Inflammatory macrophage (primary cell): ENCODE data around the gene CKB.
A peak's percentile ranks its signal among the peaks of the same experiment; 100 is the strongest.

Experiments used
- DNase-seq, 2 donors: peaks; one replicate each; pipeline ENCODE4 v3.0.0-alpha.2; 2020 to 2022
- total RNA-seq, 18 experiments: gene quantifications; one replicate each; lab custom pipeline; 2026; ENCODE audit warnings: mixed read lengths in 6 of 18, inconsistent platforms in 2 of 18; lab: John Stamatoyannopoulos, UW

CKB gene
- total RNA-seq: 0.16 to 184 (median 2.1) reads per million in 18 experiments

- peak in 1 of 2 donors; percentile 42 for DNase-seq
Observed at GRCh38 chr14:103522649-103523574, at the start of gene CKB. CKB (minus strand) TSS chr14:103522830; CDS start chr14:103522493, 337 bp downstream.

GRCh38 chr14:103569408-103569807 is 46.8 kb upstream of the CKB start:
- no peak for DNase-seq

DNA sequence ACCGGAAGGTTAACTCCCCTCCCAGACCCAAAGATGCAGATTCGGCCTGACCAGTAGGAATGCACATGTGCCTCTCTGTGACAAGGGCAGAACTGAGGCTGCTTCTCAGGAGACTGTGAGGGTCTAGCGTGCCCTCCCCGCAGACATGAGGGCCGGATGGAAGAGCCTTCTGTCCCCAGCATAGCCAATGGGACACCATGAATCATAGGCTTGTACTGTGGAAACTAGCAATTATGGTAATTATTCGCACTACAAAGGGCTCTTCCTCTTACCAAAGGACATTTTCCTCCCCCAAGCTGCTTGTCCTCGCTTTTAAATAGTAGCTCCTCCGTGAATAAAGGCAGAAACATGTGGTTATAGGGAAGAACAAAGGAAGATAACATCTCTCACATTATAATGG is 46.3 kb upstream of the CKB start:
- no peak for DNase-seq

DNA sequence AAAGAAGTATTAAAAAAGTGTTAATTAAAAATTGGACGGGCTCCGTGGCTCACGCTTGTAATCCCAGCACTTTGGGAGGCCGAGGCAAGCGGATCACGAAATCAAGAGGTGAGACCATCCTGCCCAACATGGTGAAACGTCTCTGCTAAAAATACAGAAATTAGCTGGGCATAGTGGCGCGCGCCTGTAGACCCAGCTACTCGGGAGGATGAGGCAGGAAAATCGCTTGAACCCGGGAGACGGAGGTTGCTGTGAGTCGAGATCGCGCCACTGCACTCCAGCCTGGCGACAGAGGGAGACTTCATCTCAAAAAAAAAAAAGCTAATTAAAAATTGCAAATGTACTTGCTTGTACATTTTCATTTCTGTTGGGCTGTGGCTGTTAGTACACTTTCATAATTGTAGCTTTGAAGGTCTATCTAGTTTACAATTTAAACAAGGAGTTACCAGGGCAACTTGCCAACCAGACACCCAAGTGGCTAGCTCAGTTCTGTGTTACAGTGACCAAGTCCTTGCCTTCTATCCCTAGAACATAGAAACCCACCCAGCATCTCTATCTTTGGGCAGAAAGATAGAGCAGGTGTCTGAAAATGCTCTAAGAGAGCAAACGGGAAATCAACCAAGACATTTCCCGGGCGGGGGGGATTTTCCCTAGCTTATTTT is 41.3 kb upstream of the CKB start:
- no peak for DNase-seq

- DNase-seq: no peak
Observed at GRCh38 chr14:103563226-103563620, 40.6 kb upstream of the CKB start.

GRCh38 chr14:103562429-103563225 is 40.0 kb upstream of the CKB start, which contains the start of the genes BAG5 and COA8:
BAG5 (minus strand) TSS chr14:103562657; CDS start chr14:103561164, 1,493 bp downstream.
COA8 (plus strand) TSS chr14:103562960; CDS start chr14:103563002, 42 bp downstream.
- peak; percentile 73 to 84 for DNase-seq

- DNase-seq: peak in 1 of 2 donors; percentile 56
Observed at GRCh38 chr14:103562179-103562428, 39.5 kb upstream of the CKB start.

GRCh38 chr14:103561381-103562178 is 39.0 kb upstream of the CKB start:
- DNase-seq: peak; percentile 33 to 45

- peak; percentile 54 to 66 for DNase-seq
Observed at GRCh38 chr14:103560691-103561090, 38.1 kb upstream of the CKB start.

DNA sequence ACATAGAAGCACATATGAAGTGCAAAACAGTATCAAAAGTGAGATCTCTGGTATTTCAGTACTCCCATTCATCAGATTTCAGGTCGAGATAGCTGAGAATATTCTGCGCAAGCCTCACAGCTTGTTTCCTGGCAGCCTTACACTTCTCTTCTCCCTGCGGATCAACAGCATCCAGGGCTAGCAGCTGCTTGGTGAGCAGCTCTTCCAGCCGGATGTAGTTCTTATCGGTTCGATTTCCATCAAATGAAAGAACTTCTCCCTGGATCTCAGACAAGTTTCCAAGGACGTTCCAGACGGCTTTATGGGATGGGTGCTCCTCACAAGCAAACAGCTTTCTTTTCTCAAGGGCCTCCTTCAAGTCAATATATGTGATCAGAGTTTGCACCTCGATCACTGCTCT is 37.1 kb upstream of the CKB start:
- no peak for DNase-seq

DNA sequence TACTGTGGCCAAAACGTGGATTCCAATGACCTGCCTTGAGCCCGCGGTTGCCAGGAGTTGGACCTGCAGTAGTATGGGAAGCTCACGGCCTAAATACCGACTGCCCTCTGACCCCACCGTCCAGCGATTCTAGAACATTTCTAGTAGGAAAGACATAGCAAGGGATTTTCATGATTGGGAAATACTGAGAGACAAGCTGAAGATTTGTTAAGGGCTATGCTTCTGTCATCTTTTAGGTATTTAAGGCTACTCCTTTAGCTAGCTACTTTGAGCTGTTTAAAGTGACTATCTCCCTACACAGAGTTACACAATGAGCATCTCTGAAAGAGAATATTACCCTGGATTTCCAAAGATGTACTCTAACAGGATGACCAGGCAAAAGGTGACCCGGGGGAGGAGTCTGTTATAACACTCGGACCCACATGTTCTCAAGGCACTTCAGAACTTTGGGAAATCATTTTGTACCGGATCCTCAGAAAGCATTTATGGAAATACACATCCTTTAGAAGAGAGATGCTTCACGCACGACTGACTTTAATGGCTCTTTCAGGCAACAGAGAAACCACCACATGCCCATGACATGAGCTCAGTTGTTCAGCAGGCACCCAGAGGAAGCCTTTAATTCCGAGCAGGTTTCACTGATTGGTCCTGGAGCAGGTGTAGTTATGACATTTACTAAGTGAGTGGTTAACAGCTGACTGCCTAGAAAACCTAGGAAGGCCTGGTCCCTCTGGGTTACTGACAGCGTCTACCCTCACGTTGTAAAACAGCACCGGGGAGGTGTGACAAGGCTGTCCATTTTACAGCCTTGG is 35.6 kb upstream of the CKB start:
- DNase-seq: no peak

GRCh38 chr14:103556946-103557758 is 34.5 kb upstream of the CKB start:
- no peak for DNase-seq

GRCh38 chr14:103555559-103556337 is 33.1 kb upstream of the CKB start:
- DNase-seq: no peak

- DNase-seq: no peak
Observed at GRCh38 chr14:103552846-103553210, 30.2 kb upstream of the CKB start.

DNA sequence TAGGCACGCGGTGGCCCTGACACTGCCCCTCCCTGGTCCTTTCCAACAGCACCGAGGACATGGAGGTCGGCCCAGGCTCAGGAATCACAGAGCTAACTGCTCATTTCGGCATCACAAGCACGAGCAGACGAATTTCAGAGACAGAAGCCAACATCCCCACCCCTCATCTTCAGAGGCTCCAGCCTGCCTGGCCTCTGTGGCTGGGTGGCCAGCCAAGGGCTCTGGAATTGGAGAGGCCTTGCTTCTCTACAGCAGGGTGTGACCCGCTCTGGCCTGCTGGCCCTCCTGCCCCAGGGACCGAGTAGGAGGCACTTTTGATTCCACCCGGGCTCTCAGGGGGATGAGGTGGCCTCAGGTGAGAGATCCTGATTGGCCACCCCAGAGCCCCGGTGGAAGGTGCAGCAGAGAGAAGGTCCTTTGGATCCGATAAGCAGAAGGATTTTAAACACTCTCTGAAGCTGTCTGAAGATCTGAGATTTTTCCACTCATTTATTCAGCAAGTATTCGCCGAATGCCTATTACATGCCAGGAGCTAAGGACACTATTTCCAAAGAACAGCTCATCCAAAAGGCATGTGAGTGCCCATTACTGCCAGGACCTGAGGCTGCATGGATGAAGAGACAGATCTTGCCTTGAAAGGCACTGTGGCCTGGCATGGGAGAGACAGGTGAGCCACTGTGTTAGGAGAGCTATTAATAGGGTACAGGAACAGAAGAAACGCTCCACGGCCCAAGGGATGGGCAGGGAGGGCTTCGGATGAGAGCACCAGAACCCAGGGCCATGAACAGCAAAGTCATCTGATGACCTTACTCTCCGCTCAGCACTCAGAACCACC is 29.6 kb upstream of the CKB start:
- no peak for DNase-seq

GRCh38 chr14:103551338-103551762 is 28.7 kb upstream of the CKB start:
- DNase-seq: no peak

- DNase-seq: no peak
Observed at GRCh38 chr14:103550451-103551337, 28.1 kb upstream of the CKB start.
